ENCODE data around the gene TMPRSS7.
"Not testable (repeated sequence)": the region's sequence is repeated elsewhere in the genome, so short reads cannot be mapped to it uniquely, and the experiment has no call there.

The TMPRSS7 gene

GRCh38 chr3:112061152-112061551 is 26.6 kb downstream of the TMPRSS7 start:
- ChIA-PET CTCF (no interaction called here), POLR2A (no interaction called here)
- no peak for DNase-seq (ENCODE audit: extremely low spot score)
- TF ChIP-seq, protein P1, sequence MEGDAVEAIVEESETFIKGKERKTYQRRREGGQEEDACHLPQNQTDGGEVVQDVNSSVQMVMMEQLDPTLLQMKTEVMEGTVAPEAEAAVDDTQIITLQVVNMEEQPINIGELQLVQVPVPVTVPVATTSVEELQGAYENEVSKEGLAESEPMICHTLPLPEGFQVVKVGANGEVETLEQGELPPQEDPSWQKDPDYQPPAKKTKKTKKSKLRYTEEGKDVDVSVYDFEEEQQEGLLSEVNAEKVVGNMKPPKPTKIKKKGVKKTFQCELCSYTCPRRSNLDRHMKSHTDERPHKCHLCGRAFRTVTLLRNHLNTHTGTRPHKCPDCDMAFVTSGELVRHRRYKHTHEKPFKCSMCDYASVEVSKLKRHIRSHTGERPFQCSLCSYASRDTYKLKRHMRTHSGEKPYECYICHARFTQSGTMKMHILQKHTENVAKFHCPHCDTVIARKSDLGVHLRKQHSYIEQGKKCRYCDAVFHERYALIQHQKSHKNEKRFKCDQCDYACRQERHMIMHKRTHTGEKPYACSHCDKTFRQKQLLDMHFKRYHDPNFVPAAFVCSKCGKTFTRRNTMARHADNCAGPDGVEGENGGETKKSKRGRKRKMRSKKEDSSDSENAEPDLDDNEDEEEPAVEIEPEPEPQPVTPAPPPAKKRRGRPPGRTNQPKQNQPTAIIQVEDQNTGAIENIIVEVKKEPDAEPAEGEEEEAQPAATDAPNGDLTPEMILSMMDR (IDR thresholded peaks at IDR 0.05; ENCODE audit: control extremely low read depth, extremely low read depth, low read depth, missing control alignments): no peak

DNA sequence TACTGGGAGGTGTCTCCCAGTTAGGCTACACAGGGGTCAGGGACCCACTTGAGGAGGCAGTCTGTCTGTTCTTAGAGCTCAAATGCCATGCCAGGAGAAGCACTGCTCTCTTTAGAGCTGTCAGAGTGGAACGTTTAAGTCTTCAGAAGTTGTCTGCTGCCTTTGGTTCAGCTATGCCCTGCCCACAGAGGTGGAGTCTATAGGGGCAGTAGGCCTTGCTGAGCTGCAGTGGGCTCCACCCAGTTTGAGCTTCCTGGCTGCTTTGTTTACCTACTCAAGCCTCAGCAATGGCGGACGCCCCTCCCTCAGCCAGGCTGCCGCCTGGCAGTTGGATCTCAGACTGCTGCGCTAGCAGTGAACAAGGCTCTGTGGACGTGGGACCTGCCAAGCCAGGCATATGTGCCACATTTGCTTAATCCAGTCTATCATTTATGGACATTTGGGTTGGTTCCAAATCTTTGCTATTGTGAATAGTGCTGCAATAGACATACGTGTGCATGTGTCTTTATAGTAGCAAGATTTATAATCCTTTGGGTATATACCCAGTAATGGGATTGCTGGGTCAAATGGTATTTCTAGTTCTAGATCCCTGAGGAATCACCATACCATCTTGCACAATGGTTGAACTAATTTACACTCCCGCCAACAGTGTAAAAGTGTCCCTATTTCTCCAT is 38.0 kb downstream of the TMPRSS7 start:
- POLR2A ChIA-PET; DNase-seq (ENCODE audit: extremely low spot score): not testable (repeated sequence)
- CTCF ChIA-PET: interaction anchor here (1.5 kb wide), 1 partner anchor 31 kb away, joined by 3 read pairs; no protein-coding TSS in a partner anchor

- POLR2A ChIA-PET: no interaction called here
- CTCF ChIA-PET: no interaction called here
- no peak for DNase-seq (ENCODE audit: extremely low spot score)
- TF ChIP-seq, protein P1 (IDR thresholded peaks at IDR 0.05; ENCODE audit: control extremely low read depth, extremely low read depth, low read depth, missing control alignments): no peak
Observed at GRCh38 chr3:112074006-112074405, 39.5 kb downstream of the TMPRSS7 start.

GRCh38 chr3:112074616-112075497 is 40.3 kb downstream of the TMPRSS7 start:
- DNase-seq (ENCODE audit: extremely low spot score): no peak
- TF ChIP-seq, protein P1 (IDR thresholded peaks at IDR 0.05; ENCODE audit: control extremely low read depth, extremely low read depth, low read depth, missing control alignments): no peak
- ChIA-PET POLR2A (no interaction called here), CTCF (no interaction called here)

DNA sequence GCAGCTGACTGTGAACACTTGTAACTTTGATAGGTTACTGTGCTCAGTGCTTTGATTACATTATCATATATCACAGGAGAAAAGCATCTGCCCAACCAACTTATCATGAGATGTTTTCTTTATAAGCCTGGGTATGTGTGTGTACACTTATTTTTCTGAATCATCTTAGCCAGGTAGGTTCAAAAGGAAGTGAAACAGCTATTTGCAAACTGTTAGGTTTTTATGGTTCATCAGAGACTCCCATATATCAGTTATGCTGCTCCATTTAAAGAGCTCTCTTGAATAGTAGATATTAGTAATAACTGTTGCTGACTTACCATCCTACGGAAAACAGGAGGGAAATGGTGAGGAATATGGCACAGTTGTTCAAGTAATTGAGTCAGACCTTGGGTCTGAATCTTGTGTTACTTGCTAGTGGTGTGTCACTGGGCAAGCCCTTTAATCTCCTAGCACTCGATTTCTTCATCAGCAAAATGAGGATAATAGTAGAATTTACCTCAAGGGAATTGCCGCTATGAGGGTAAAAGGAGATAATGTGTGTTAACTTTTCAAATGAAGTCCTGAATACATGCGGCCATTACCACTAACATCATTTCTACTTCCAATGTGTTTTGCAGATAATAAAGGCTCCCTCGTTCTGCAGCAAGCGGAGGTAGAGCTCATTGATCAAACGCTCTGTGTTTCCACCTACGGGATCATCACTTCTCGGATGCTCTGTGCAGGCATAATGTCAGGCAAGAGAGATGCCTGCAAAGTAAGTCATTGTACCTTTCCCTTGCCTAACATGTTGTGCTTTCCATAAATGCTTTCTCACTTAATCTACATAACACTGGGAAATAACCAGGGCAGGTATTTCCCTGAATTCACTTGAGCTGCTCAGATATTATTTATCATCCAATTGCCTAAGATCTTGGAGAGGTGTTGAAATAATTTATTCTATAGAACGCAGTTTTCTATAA is 43.9 kb downstream of the TMPRSS7 start:
- ChIA-PET CTCF (interaction anchor here (0.7 to 1.6 kb wide), 3 partner anchors 8 to 65 kb away, joined by 3 read pairs; no protein-coding TSS in a partner anchor), POLR2A (no interaction called here)
- TF ChIP-seq, protein P1 (IDR thresholded peaks at IDR 0.05; ENCODE audit: control extremely low read depth, extremely low read depth, low read depth, missing control alignments): no peak
- no peak for DNase-seq (ENCODE audit: extremely low spot score)

DNA sequence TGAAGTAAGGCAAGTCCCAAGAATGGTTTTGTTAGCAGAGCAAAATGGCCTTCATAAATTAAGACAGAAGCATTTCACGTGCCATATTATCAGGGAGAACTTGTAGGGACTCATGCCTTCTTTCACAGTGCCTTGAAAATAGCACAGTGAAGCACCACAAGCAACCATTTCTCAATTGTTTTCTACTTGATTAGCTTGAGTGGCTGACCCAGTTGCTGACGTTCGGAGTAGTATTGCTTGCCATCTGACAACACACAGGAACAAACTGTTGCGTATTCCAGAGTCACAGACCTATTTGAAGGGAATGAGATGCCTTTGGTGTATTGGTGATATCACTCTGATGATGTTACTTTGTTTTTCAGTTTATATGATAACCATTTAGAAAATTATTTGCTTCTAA is 48.7 kb downstream of the TMPRSS7 start:
- TF ChIP-seq, protein P1 (IDR thresholded peaks at IDR 0.05; ENCODE audit: control extremely low read depth, extremely low read depth, low read depth, missing control alignments): no peak
- ChIA-PET CTCF (no interaction called here), POLR2A (no interaction called here)
- DNase-seq (ENCODE audit: extremely low spot score): no peak

Data from GM10248 (cell line).